IPS-18a (cell line): ENCODE measurements around the gene RIN3.

Source experiments
- H3K27ac ChIP-seq: one replicate; pipeline ENCODE4 v1.5.1; 2013; ENCODE audit warnings: low read length
- H3K27me3 ChIP-seq: one replicate; pipeline ENCODE4 v1.6.1; 2013; ENCODE audit warnings: mild to moderate bottlenecking, low read length; ENCODE audit not compliant: control insufficient read depth, insufficient read depth
- H3K36me3 ChIP-seq: one replicate; pipeline ENCODE4 v1.6.1; 2013; ENCODE audit warnings: low read depth, low read length; ENCODE audit not compliant: control insufficient read depth
- H3K4me1 ChIP-seq: one replicate; pipeline ENCODE4 v1.6.1; 2013; ENCODE audit warnings: low read depth, low read length; ENCODE audit not compliant: control insufficient read depth
- H3K4me3 ChIP-seq: one replicate; pipeline ENCODE4 v1.5.1; 2013; ENCODE audit warnings: low read length
- H3K9ac ChIP-seq: one replicate; pipeline ENCODE4 v1.6.1; 2013; ENCODE audit warnings: mild to moderate bottlenecking, low read length, moderate library complexity
- H3K9me3 ChIP-seq: one replicate; pipeline ENCODE4 v1.6.1; 2013; ENCODE audit warnings: low read depth, low read length; ENCODE audit not compliant: control insufficient read depth

RIN3 gene

GRCh38 chr14:92601757-92602417 lies 88.3 kb downstream of the RIN3 start:
- H3K27ac ChIP-seq = no peak overlapping the region
- H3K4me1 ChIP-seq = no peaks in the 10 kb centered on the region
- no peaks in the 10 kb centered on the region for H3K27me3 ChIP-seq
- no peak overlapping the region for H3K4me3 ChIP-seq
- no peaks in the 10 kb centered on the region for H3K9me3 ChIP-seq
- H3K9ac ChIP-seq = no peak overlapping the region
- H3K36me3 ChIP-seq = no peaks in the 10 kb centered on the region

DNA sequence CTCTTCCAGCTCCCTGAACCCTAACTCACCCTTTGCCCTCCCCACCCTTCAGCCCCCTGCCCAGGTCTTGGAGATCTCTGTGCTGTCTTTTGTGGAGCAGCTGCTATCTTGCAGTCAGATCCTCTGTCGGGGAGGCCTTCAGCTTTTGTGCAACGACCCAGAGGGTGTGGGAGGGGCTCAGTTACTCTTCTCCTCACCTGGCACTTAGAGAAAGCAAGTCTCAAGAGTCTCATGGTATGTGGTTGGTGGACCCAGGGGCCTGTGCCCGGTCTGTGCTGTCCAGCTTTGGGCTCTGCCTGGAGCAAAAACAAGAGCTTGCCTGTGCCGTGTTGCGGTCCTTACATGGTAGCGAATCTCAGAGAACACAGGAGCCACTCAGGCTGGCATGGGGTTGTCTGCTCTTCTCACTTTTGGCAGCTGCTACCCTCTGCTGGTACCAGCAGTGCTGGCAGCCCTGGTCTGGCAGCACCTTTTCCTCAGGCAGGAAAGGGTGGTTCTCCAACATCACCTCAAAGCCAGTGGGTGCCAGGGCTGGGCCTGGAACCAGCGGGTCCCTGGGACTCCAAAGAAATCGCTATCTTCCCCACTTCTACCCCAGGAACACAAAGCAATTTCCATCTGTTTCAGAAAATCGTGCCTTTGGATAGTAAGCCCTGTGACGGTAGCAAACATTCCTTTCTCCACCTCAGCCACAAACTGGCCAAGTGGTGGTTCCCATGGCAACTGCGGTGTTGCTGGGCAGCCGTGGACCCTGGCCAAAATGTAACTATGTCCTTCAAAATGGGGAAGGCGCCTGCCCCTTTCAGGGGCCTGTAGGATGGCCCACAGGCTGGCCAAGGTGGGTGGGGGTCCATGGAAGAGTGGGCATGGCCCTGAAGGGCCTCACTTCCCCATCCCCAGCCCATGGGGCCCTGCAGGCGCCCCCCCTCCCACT lies 90.0 kb downstream of the RIN3 start:
- Histone ChIP-seq H3K27ac (no peak overlapping the region), H3K36me3 (no peaks in the 10 kb centered on the region), H3K4me3 (no peak overlapping the region), H3K9ac (no peak overlapping the region), H3K4me1 (no peaks in the 10 kb centered on the region), H3K27me3 (no peaks in the 10 kb centered on the region), H3K9me3 (no peaks in the 10 kb centered on the region)

- H3K4me3 ChIP-seq = no peak overlapping the region
- H3K4me1 ChIP-seq = no peaks in the 10 kb centered on the region
- H3K9ac ChIP-seq = no peak overlapping the region
- no peaks in the 10 kb centered on the region for H3K9me3 ChIP-seq
- H3K27ac ChIP-seq = no peak overlapping the region
- no peaks in the 10 kb centered on the region for H3K36me3 ChIP-seq
- H3K27me3 ChIP-seq = no peaks in the 10 kb centered on the region
Measured at GRCh38 chr14:92605274-92605940, 91.8 kb downstream of the RIN3 start.

GRCh38 chr14:92607251-92607650 lies 93.7 kb downstream of the RIN3 start:
- Histone ChIP-seq H3K4me1 (no peaks in the 10 kb centered on the region), H3K27ac (no peak overlapping the region), H3K36me3 (no peaks in the 10 kb centered on the region), H3K9ac (no peak overlapping the region), H3K27me3 (no peaks in the 10 kb centered on the region), H3K4me3 (no peak overlapping the region), H3K9me3 (no peaks in the 10 kb centered on the region)

GRCh38 chr14:92607702-92608429 lies 94.3 kb downstream of the RIN3 start:
- no peaks in the 10 kb centered on the region for H3K9me3 ChIP-seq
- H3K27ac ChIP-seq = no peak overlapping the region
- H3K27me3 ChIP-seq = no peaks in the 10 kb centered on the region
- H3K4me3 ChIP-seq = no peak overlapping the region
- H3K9ac ChIP-seq = no peak overlapping the region
- H3K4me1 ChIP-seq = no peaks in the 10 kb centered on the region
- H3K36me3 ChIP-seq = no peaks in the 10 kb centered on the region

DNA sequence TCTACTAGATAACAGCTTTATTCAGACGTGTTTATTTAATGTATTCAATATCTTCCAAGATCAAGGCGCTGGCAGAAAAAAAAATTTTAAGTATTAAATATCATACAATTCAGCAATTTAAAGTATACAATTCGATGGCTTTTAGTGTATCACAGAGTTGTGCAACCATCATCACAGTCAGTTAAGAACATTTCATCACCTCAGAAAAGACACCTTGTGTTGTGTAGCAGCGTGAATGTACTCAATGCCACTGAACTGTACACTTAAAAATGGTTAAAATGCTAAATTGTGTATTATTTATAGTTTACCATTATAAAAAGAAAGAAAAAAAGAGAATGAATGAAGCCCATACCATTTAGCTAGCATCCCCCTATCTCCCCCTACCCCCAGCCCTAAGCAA lies 96.4 kb downstream of the RIN3 start:
- Histone ChIP-seq H3K36me3 (no peaks in the 10 kb centered on the region), H3K9me3 (no peaks in the 10 kb centered on the region), H3K4me1 (no peaks in the 10 kb centered on the region), H3K9ac (no peak overlapping the region), H3K27ac (no peak overlapping the region), H3K27me3 (no peaks in the 10 kb centered on the region), H3K4me3 (no peak overlapping the region)

GRCh38 chr14:92610849-92611271 lies 97.3 kb downstream of the RIN3 start:
- Histone ChIP-seq H3K4me1 (no peaks in the 10 kb centered on the region), H3K36me3 (no peaks in the 10 kb centered on the region), H3K27ac (no peak overlapping the region), H3K4me3 (no peak overlapping the region), H3K9me3 (no peaks in the 10 kb centered on the region), H3K9ac (no peak overlapping the region), H3K27me3 (no peaks in the 10 kb centered on the region)

- Histone ChIP-seq H3K27me3 (no peaks in the 10 kb centered on the region), H3K27ac (no peak overlapping the region), H3K36me3 (no peaks in the 10 kb centered on the region), H3K9ac (no peak overlapping the region), H3K4me3 (no peak overlapping the region), H3K4me1 (no peaks in the 10 kb centered on the region), H3K9me3 (no peaks in the 10 kb centered on the region)
Measured at GRCh38 chr14:92613008-92613658, 99.6 kb downstream of the RIN3 start.

DNA sequence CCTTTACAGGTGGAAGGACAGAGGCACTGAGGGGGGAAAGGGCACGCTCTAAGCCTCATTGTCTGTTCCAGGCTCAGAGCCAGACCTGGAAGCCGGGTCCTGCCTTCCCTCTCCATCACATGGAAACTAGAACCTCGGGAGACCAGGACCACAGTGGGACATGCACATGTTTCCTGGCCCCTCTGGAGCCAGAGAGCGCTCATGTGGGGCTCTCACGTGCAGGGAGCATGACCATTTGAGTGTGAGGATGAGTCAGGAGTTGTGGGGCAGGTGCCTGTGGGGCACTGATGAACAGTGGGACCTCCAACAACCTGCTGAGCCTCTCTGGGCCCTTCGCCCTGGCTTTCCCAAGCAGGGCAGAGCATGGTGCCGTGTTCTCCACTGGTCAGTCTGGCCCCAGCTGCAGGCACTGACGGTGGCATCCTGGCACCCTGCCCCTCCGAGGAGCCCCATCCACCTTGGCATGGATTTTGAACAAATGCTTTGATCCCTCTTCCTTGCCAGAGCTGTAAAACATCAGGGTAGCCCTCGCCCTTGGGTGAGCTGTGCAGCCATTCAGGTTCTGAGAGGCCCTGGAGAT lies 100.2 kb downstream of the RIN3 start:
- Histone ChIP-seq H3K27ac (no peak overlapping the region), H3K27me3 (no peaks in the 10 kb centered on the region), H3K36me3 (no peaks in the 10 kb centered on the region), H3K4me1 (no peaks in the 10 kb centered on the region), H3K4me3 (no peak overlapping the region), H3K9me3 (no peaks in the 10 kb centered on the region), H3K9ac (no peak overlapping the region)

GRCh38 chr14:92615451-92615850 lies 101.9 kb downstream of the RIN3 start:
- Histone ChIP-seq H3K4me1 (no peaks in the 10 kb centered on the region), H3K36me3 (no peaks in the 10 kb centered on the region), H3K4me3 (no peak overlapping the region), H3K9ac (no peak overlapping the region), H3K27ac (no peak overlapping the region), H3K27me3 (no peaks in the 10 kb centered on the region), H3K9me3 (no peaks in the 10 kb centered on the region)
